ENCODE measurements around the gene ATF6.

Gene ATF6

GRCh38 chr1:161915978-161916377 is 149.9 kb downstream of the ATF6 start:
- Histone ChIP-seq H3K4me3 (ENCODE audit: severe bottlenecking) (no peak overlapping the region), H3K9me3 (ENCODE audit: severe bottlenecking) (no peaks in the 10 kb centered on the region), H3K27ac (ENCODE audit: poor library complexity, severe bottlenecking) (no peak overlapping the region), H3K36me3 (ENCODE audit: low read depth) (peaks cover 7% of the 10 kb centered on the region), H3K4me1 (ENCODE audit: insufficient read depth, poor library complexity, severe bottlenecking) (peaks cover 13% of the 10 kb centered on the region), H3K27me3 (ENCODE audit: insufficient read depth, poor library complexity, severe bottlenecking) (no peaks in the 10 kb centered on the region)
- TF ChIP-seq, protein P1, sequence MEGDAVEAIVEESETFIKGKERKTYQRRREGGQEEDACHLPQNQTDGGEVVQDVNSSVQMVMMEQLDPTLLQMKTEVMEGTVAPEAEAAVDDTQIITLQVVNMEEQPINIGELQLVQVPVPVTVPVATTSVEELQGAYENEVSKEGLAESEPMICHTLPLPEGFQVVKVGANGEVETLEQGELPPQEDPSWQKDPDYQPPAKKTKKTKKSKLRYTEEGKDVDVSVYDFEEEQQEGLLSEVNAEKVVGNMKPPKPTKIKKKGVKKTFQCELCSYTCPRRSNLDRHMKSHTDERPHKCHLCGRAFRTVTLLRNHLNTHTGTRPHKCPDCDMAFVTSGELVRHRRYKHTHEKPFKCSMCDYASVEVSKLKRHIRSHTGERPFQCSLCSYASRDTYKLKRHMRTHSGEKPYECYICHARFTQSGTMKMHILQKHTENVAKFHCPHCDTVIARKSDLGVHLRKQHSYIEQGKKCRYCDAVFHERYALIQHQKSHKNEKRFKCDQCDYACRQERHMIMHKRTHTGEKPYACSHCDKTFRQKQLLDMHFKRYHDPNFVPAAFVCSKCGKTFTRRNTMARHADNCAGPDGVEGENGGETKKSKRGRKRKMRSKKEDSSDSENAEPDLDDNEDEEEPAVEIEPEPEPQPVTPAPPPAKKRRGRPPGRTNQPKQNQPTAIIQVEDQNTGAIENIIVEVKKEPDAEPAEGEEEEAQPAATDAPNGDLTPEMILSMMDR (IDR thresholded peaks at IDR 0.05; ENCODE audit: poor library complexity, severe bottlenecking): no peak
- DNase-seq (ENCODE audit: low spot score) (no peak), ATAC-seq (ENCODE audit: low read depth) (no peak)

- H3K36me3 ChIP-seq (ENCODE audit: low read depth): no peaks in the 10 kb centered on the region; the same call in 1 of the 2 replicates
- H3K27ac ChIP-seq (ENCODE audit: poor library complexity, severe bottlenecking): no peak overlapping the region
- no peak overlapping the region for H3K4me3 ChIP-seq (ENCODE audit: severe bottlenecking)
- TF ChIP-seq, protein P1 (IDR thresholded peaks at IDR 0.05; ENCODE audit: poor library complexity, severe bottlenecking): no peak
- no peak for DNase-seq (ENCODE audit: low spot score)
- no peak for ATAC-seq (ENCODE audit: low read depth)
- no peaks in the 10 kb centered on the region for H3K9me3 ChIP-seq (ENCODE audit: severe bottlenecking)
- H3K4me1 ChIP-seq (ENCODE audit: insufficient read depth, poor library complexity, severe bottlenecking): no peaks in the 10 kb centered on the region
- no peaks in the 10 kb centered on the region for H3K27me3 ChIP-seq (ENCODE audit: insufficient read depth, poor library complexity, severe bottlenecking)
These were observed 153.1 kb downstream of the ATF6 start for GRCh38 chr1:161919229-161919628.

GRCh38 chr1:161921491-161921890 is 155.4 kb downstream of the ATF6 start:
- no peaks in the 10 kb centered on the region for H3K36me3 ChIP-seq (ENCODE audit: low read depth)
- no peaks in the 10 kb centered on the region for H3K4me1 ChIP-seq (ENCODE audit: insufficient read depth, poor library complexity, severe bottlenecking)
- ATAC-seq (ENCODE audit: low read depth) (no peak), DNase-seq (ENCODE audit: low spot score) (no peak)
- no peak overlapping the region for H3K4me3 ChIP-seq (ENCODE audit: severe bottlenecking)
- TF ChIP-seq, protein P1 (IDR thresholded peaks at IDR 0.05; ENCODE audit: poor library complexity, severe bottlenecking): no peak
- H3K27ac ChIP-seq (ENCODE audit: poor library complexity, severe bottlenecking): no peak overlapping the region
- H3K9me3 ChIP-seq (ENCODE audit: severe bottlenecking): no peaks in the 10 kb centered on the region
- H3K27me3 ChIP-seq (ENCODE audit: insufficient read depth, poor library complexity, severe bottlenecking): no peaks in the 10 kb centered on the region

GRCh38 chr1:161921990-161922389 is 155.9 kb downstream of the ATF6 start:
- TF ChIP-seq, protein P1 (IDR thresholded peaks at IDR 0.05; ENCODE audit: poor library complexity, severe bottlenecking): no peak
- no peak for DNase-seq (ENCODE audit: low spot score)
- Histone ChIP-seq H3K27me3 (ENCODE audit: insufficient read depth, poor library complexity, severe bottlenecking) (no peaks in the 10 kb centered on the region), H3K27ac (ENCODE audit: poor library complexity, severe bottlenecking) (no peak overlapping the region), H3K36me3 (ENCODE audit: low read depth) (no peaks in the 10 kb centered on the region), H3K4me3 (ENCODE audit: severe bottlenecking) (no peak overlapping the region), H3K4me1 (ENCODE audit: insufficient read depth, poor library complexity, severe bottlenecking) (no peaks in the 10 kb centered on the region), H3K9me3 (ENCODE audit: severe bottlenecking) (no peaks in the 10 kb centered on the region)
- no peak for ATAC-seq (ENCODE audit: low read depth)

DNA sequence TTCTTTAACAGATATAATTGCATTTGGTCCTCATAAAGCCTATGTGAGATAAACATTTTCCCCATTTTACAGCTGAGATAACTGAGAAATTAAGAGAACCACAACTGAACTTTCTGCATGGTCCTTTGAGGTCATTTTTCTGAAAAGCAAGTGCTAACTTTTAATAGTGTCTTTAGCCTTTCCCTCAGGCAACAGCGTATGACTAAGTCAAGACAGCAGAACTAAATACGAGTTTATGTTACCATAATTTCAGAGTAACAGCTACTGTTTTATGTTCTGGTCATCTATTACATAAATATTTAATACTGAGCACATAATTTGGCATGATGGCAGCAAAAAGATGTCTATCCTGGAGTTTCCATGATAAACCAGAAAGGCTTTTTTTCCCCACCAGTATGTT is 161.9 kb downstream of the ATF6 start:
- TF ChIP-seq, protein P1 (IDR thresholded peaks at IDR 0.05; ENCODE audit: poor library complexity, severe bottlenecking): no peak
- no peak for ATAC-seq (ENCODE audit: low read depth)
- Histone ChIP-seq H3K4me3 (ENCODE audit: severe bottlenecking) (no peak overlapping the region), H3K4me1 (ENCODE audit: insufficient read depth, poor library complexity, severe bottlenecking) (no peaks in the 10 kb centered on the region), H3K27me3 (ENCODE audit: insufficient read depth, poor library complexity, severe bottlenecking) (no peaks in the 10 kb centered on the region), H3K9me3 (ENCODE audit: severe bottlenecking) (no peaks in the 10 kb centered on the region), H3K27ac (ENCODE audit: poor library complexity, severe bottlenecking) (no peak overlapping the region), H3K36me3 (ENCODE audit: low read depth) (0 out of 2 replicates have a peak, but pooled peaks cover 4% of the 10 kb centered on the region)
- DNase-seq (ENCODE audit: low spot score): no peak

Measured in RWPE2 (cell line).